NOMO-1 treated with dmso at 0.1 percent for 144 hours (cell line): ENCODE measurements around the gene ANKRD6.
"Not testable (repeated sequence)": the region's sequence is repeated elsewhere in the genome, so short reads cannot be mapped to it uniquely, and the experiment has no call there.

Source experiments
- DNase-seq: peaks from one replicate; lab custom pipeline; 2025; ENCODE audit not compliant: unreplicated experiment; lab: John Stamatoyannopoulos, UW

ANKRD6 gene

GRCh38 chr6:89591745-89592144, 158.8 kb downstream of the ANKRD6 start:
- no peak for DNase-seq

- peak; percentile 28 for DNase-seq
Measured at GRCh38 chr6:89596056-89596455, 163.1 kb downstream of the ANKRD6 start.

GRCh38 chr6:89596484-89596883, 163.5 kb downstream of the ANKRD6 start:
- DNase-seq = no peak

GRCh38 chr6:89597372-89597771, 164.4 kb downstream of the ANKRD6 start:
- no peak for DNase-seq

GRCh38 chr6:89597988-89598387, 165.0 kb downstream of the ANKRD6 start:
- no peak for DNase-seq

- DNase-seq = no peak
Measured at GRCh38 chr6:89599727-89600126, 166.8 kb downstream of the ANKRD6 start.

GRCh38 chr6:89602166-89602565, 169.2 kb downstream of the ANKRD6 start:
- no peak for DNase-seq

GRCh38 chr6:89604653-89605052, 171.7 kb downstream of the ANKRD6 start:
- DNase-seq = no peak

- no peak for DNase-seq
Measured at GRCh38 chr6:89605861-89606260, 172.9 kb downstream of the ANKRD6 start.

GRCh38 chr6:89610149-89610642, 177.2 kb downstream of the ANKRD6 start:
- DNase-seq = peak; percentile 36

- DNase-seq = no peak
Measured at GRCh38 chr6:89611666-89612065, 178.7 kb downstream of the ANKRD6 start.

GRCh38 chr6:89612121-89612520, 179.2 kb downstream of the ANKRD6 start:
- no peak for DNase-seq

- DNase-seq = no peak
Measured at GRCh38 chr6:89613790-89614189, 180.8 kb downstream of the ANKRD6 start.

- no peak for DNase-seq
Measured at GRCh38 chr6:89615882-89616281, 182.9 kb downstream of the ANKRD6 start.

- DNase-seq = no peak
Measured at GRCh38 chr6:89616531-89616930, 183.6 kb downstream of the ANKRD6 start.

- DNase-seq = no peak
Measured at GRCh38 chr6:89618026-89618425, 185.1 kb downstream of the ANKRD6 start.

- no peak for DNase-seq
Measured at GRCh38 chr6:89619567-89619966, 186.6 kb downstream of the ANKRD6 start.

- no peak for DNase-seq
Measured at GRCh38 chr6:89623749-89624148, 190.8 kb downstream of the ANKRD6 start.

GRCh38 chr6:89630488-89630887, 197.5 kb downstream of the ANKRD6 start:
- no peak for DNase-seq

GRCh38 chr6:89636412-89636811, 203.5 kb downstream of the ANKRD6 start:
- not testable (repeated sequence) for DNase-seq

- DNase-seq = no peak
Measured at GRCh38 chr6:89637960-89638319, 205.0 kb downstream of the ANKRD6 start.

GRCh38 chr6:89638320-89639195, 205.6 kb downstream of the ANKRD6 start, which contains the start of gene LYRM2:
Gene LYRM2 (minus strand): TSS chr6:89638747. CDS start chr6:89638716, 31 bp downstream.
- peak; percentile 87 for DNase-seq

GRCh38 chr6:89640804-89641203, 207.9 kb downstream of the ANKRD6 start:
- DNase-seq = no peak
